ENCODE measurements around the gene PRR19. TPM values are rescaled to one million over a fixed set of nuclear protein-coding genes. Genes with fewer than 3 reads are reported as not detected.

The PRR19 gene
- total and polyA plus RNA-seq, 10 of the 15 experiments (the other 5 are each of a cell fraction or from before 2014, with no cell fraction given), result 0.09 to 1.7 (median 0.73) TPM; not detected in 1

GRCh38 chr19:42325308-42325895 is 23.5 kb downstream of the PRR19 start, which contains the start of gene MEGF8 (continued):
- TF ChIP-seq BCL3 (IDR thresholded peaks at IDR 0.05; ENCODE audit: borderline replicate concordance, insufficient read depth, low read depth, low read length, poor library complexity, severe bottlenecking) (peak; percentile 52), USF1 (IDR thresholded peaks at IDR 0.05; ENCODE audit: borderline replicate concordance, extremely low read length, insufficient read depth, low read depth, low read length) (no peak), TCF7 (IDR thresholded peaks at IDR 0.05; ENCODE audit: borderline replicate concordance) (no peak), ATF7 (IDR thresholded peaks at IDR 0.05; ENCODE audit: low read depth) (no peak), KAT2A (conservative IDR thresholded peaks at IDR 0.05; ENCODE audit: control insufficient read depth, low read depth, low read length) (no peak), SKIL (IDR thresholded peaks at IDR 0.05; ENCODE audit: low read depth, poor library complexity, severe bottlenecking) (no peak), POLR2AphosphoS5 (IDR thresholded peaks at IDR 0.05; ENCODE audit: low read length) (peak; percentile 66; the same call in 1 of the 2 replicates), REST (IDR thresholded peaks at IDR 0.05; ENCODE audit: low read depth, low read length) (no peak), TCF3 (IDR thresholded peaks at IDR 0.05; ENCODE audit: borderline replicate concordance, insufficient read depth, low read depth, low read length) (0 out of 2 replicates have a peak, but pooled peaks have one; percentile 52), CEBPZ (IDR thresholded peaks at IDR 0.05; ENCODE audit: low read depth, low read length) (no peak), SMC3 (IDR thresholded peaks at IDR 0.05; ENCODE audit: borderline replicate concordance, low read length) (peak; percentile 72; the same call in 1 of the 2 replicates), YBX1 (IDR thresholded peaks at IDR 0.05) (no peak), LARP7 (IDR thresholded peaks at IDR 0.05) (no peak), ZNF217 (IDR thresholded peaks at IDR 0.05) (no peak), RELA (IDR thresholded peaks at IDR 0.05; ENCODE audit: borderline replicate concordance, partially characterized antibody) (peak; percentile 73), NFXL1 (IDR thresholded peaks at IDR 0.05; ENCODE audit: borderline replicate concordance) (no peak), STAT3 (IDR thresholded peaks at IDR 0.05; ENCODE audit: low read depth, low read length) (peak; percentile 83; the same call in 1 of the 2 replicates), ZNF622 (IDR thresholded peaks at IDR 0.05) (no peak), SMAD5 (IDR thresholded peaks at IDR 0.05; ENCODE audit: low read depth) (peak; percentile 61; the same call in 1 of the 2 replicates)

All from GM12878 (cell line).